Central memory CD8-positive, alpha-beta T cell (primary cell): Measurements from ENCODE around the gene PLCXD1.
"Not testable (repeated sequence)": the region's sequence is repeated elsewhere in the genome, so short reads cannot be mapped to it uniquely, and the experiment has no call there.

Experiments
- ATAC-seq: fragments of 150-1000 bp; cut with Tn5 transposase; replicated peaks from 2 replicates; pipeline ENCODE4 v1.10.0; 2022; ENCODE audit warnings: mild to moderate bottlenecking, moderate FRiP score, moderate number of reproducible peaks; ENCODE audit not compliant: poor library complexity, severe bottlenecking; ENCODE audit errors: extremely low read depth
- DNase-seq, 2 donors: peaks; one replicate each; pipeline ENCODE4 v3.0.0; 2021; ENCODE audit warnings: low spot score in 2 of 2
- H3K27ac Mint-ChIP-seq: one replicate; pipeline ENCODE4 v1.8.0; 2022; ENCODE audit warnings: low read depth, mild to moderate bottlenecking, moderate library complexity, mixed read lengths
- H3K27me3 Mint-ChIP-seq: one replicate; pipeline ENCODE4 v1.8.0; 2022; ENCODE audit warnings: mixed read lengths
- H3K36me3 Mint-ChIP-seq: one replicate; pipeline ENCODE4 v1.8.0; 2022; ENCODE audit warnings: mild to moderate bottlenecking, moderate library complexity, mixed read lengths; ENCODE audit not compliant: insufficient read depth
- H3K4me1 Mint-ChIP-seq: one replicate; pipeline ENCODE4 v1.8.0; 2022; ENCODE audit warnings: mixed read lengths
- H3K4me3 Mint-ChIP-seq: one replicate; pipeline ENCODE4 v1.8.0; 2022; ENCODE audit warnings: mild to moderate bottlenecking, moderate library complexity, mixed read lengths
- H3K9me3 Mint-ChIP-seq: one replicate; pipeline ENCODE4 v1.8.0; 2022; ENCODE audit warnings: mixed read lengths

Gene PLCXD1

DNA sequence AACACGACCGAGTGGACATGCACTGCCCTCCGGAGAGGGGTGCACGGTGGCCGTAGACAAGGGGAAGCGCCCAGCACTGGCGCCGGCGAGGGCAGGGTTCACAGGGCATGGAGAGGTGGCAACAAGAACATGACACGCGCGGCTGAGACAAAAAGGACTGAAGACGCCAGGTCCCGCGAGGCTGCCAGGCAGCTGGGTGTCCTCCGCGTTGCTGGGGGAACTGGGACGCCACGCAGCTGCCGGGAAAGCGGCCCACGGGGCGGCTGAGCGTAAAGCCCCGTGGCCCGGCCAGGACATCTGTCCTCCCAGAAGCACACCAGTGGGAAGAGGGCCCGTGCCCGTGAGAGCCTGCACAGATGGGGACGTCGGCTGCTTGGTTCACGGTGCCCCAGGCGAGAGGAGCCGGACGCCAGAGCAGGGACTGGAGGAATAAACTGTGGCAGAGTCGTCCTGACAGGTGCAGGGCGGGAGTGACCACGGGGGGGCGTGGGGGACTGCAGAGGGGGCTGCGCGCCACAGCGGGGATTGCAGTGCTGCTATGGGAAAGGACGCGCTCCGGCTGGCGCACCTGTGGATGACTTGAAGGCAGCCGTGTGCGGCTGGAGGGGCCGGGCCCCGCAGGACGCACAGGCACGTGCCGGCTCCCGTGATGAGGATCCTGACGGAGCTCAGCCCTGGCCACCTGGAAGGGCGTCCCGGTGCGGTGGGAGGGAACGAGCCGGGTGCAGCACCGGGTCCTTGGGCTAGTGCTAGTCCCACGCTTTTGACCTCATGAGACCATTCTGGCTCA is 69.5 kb downstream of the PLCXD1 start:
- peaks cover 5% of the 10 kb centered on the region for H3K4me1 Mint-ChIP-seq
- no peak for DNase-seq
- no peaks in the 10 kb centered on the region for H3K27me3 Mint-ChIP-seq
- H3K27ac Mint-ChIP-seq: no peak overlapping the region
- ATAC-seq: no peak
- H3K9me3 Mint-ChIP-seq: no peaks in the 10 kb centered on the region
- no peak overlapping the region for H3K4me3 Mint-ChIP-seq
- peaks cover 6% of the 10 kb centered on the region for H3K36me3 Mint-ChIP-seq

- H3K27ac Mint-ChIP-seq, ATAC-seq, H3K4me3 Mint-ChIP-seq, H3K9me3 Mint-ChIP-seq, DNase-seq, H3K27me3 Mint-ChIP-seq, H3K4me1 Mint-ChIP-seq, H3K36me3 Mint-ChIP-seq: not testable (repeated sequence)
Observed at GRCh38 chrX:351324-351641, 70.1 kb downstream of the PLCXD1 start.

GRCh38 chrX:351736-352135 is 70.6 kb downstream of the PLCXD1 start:
- Mint-ChIP-seq H3K4me3 (no peak overlapping the region), H3K4me1 (peaks cover 11% of the 10 kb centered on the region), H3K36me3 (peaks cover 7% of the 10 kb centered on the region), H3K27me3 (no peaks in the 10 kb centered on the region), H3K9me3 (no peaks in the 10 kb centered on the region), H3K27ac (no peak overlapping the region)
- no peak for ATAC-seq
- DNase-seq: no peak

GRCh38 chrX:352181-352580 is 71.0 kb downstream of the PLCXD1 start:
- Mint-ChIP-seq H3K27ac (no peak overlapping the region), H3K27me3 (no peaks in the 10 kb centered on the region), H3K9me3 (no peaks in the 10 kb centered on the region), H3K4me1 (peaks cover 15% of the 10 kb centered on the region), H3K4me3 (no peak overlapping the region), H3K36me3 (peaks cover 8% of the 10 kb centered on the region)
- no peak for ATAC-seq
- DNase-seq: no peak

- no peak for ATAC-seq
- no peaks in the 10 kb centered on the region for H3K27me3 Mint-ChIP-seq
- no peaks in the 10 kb centered on the region for H3K9me3 Mint-ChIP-seq
- no peak for DNase-seq
- H3K27ac Mint-ChIP-seq: peak overlapping the region; percentile 38
- peaks cover 21% of the 10 kb centered on the region for H3K4me1 Mint-ChIP-seq
- H3K4me3 Mint-ChIP-seq: no peak overlapping the region
- H3K36me3 Mint-ChIP-seq: peaks cover 11% of the 10 kb centered on the region
Observed at GRCh38 chrX:352582-353314, 71.6 kb downstream of the PLCXD1 start.
